ENCODE data around the gene GRAP.

GRAP gene

DNA sequence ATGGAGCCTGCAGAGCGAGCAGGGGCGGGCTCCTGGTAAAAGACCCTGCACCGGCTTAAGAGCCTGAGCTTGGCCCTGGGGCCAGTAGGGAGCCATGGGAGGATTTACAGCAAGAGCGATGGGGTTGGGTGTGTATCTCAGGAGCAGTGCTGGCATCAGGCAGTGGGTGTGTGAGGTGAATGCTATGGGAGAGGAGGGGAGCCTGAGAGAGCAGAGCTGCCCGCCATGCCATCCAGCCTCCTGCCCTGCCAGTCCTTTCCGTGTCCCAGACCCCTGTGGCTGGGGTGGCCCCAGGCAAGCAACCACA is 65.5 kb downstream of the GRAP start:
- no peak for DNase-seq

- DNase-seq, result no peak
Measured at GRCh38 chr17:18980682-18981334, 65.9 kb downstream of the GRAP start.

DNA sequence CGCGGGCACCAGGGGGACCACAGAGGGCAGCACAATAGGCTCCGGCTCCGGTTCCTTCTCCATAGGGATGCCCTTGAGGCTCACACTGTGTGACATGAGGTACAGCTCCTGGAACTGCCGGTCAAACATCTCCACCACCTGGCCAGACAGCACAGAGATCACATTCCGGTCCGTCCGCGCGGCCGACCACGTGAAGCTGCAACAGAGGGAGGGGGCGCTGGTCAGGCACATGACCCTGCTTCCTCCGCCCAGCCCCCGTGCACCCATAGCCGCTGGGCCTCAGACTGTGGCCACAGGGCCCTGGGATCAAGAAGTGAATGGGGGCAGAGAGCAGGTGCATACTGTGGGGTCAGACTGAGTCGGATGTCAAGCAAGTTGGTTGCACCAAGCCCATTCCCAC is 68.1 kb downstream of the GRAP start:
- DNase-seq, result no peak

DNA sequence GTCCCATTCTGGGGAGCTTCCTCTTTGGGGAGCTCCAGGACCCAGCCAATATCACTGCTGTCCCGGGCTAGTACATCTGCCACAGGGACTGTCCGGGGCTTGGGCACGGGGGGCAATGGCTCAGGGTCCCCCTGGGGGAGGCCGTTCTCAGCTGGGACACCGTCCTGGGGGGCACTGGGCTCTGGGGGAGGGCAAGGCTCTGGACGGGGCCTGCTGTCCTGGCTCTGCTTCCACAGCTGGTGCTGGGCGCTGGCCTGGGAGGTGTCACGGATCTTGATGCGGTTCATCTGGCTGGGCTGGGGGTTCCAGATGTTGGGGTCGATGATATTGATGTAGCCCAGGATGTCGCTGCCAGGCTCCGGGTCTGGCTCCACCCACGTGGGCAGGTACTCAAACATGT is 68.7 kb downstream of the GRAP start:
- DNase-seq, result no peak

DNA sequence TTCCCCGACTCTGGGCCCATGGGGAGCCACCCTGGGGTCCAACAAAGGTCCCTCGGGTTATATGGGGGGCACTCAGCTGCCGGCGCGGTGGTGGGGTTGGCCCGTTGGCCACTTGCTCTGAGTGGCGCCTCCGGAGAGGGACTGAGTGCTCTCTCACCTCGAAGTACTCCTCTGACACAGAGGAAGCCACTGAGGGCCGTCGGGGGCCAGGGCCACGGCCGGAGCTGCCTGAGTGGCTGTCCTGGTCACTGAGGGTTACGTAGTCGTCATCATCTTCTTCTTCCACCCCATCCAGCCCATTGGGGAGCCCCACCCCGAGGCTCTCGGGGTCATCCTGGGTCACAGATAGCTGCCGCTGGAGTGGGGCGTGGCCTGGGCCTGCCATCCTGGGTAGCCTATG is 69.1 kb downstream of the GRAP start:
- DNase-seq, result no peak

DNA sequence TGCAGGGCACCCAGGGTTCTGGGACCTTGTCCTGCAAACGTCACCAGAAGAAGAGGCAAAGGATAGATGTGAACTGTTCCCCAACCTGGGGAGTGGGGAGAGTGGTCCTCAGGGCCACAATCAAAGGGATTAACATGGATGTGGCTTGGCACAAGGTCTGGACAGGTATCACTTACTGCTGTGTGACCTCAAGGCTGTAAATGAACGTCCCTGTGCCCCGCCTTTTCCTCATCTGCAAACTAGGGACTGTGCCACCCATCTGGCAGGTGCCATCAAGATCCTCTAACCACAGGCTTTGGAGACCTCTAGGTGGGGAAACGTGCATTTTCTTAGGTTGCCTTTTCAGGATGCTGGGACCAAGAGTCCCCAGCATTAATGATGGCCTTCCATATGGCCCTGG is 69.7 kb downstream of the GRAP start:
- no peak for DNase-seq

GRCh38 chr17:18976201-18976600 is 70.6 kb downstream of the GRAP start:
- no peak for DNase-seq

GRCh38 chr17:18975597-18975996 is 71.2 kb downstream of the GRAP start:
- DNase-seq, result no peak

DNA sequence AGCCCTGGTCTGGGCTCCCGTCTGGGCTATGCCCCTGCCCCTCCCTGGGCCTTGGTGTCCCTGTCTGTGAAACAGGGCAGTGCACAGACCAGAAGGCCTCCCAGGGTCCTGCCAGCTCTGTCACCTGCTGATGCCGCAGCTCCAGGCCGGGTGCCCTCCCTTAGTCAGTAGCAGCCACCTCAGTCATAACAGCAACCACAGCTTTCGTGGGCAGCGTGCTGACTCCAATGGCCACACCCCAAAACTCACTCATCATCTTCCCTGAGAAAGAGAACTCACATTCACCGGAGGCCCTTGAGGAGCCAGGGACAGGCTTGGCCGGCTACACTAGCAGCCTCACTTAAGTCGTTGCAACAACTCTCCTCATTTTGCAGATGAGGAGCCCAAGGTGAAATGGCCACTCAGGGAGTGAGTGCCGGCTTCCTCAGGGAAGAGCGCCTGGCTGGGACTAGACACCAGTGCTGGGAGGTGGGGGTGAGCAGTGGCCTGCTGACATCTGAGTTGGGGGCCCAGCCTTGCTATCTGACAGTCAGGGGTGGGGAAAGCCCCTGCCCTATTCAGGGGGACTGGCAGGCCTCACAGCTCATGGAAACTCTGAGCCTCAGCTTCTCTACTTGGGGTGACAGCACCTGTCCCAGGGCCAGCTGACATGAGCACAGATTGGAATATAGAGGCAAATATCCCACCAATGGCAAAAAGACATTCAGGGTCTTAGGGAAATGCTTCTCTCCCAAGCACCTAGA is 72.2 kb downstream of the GRAP start:
- no peak for DNase-seq

DNA sequence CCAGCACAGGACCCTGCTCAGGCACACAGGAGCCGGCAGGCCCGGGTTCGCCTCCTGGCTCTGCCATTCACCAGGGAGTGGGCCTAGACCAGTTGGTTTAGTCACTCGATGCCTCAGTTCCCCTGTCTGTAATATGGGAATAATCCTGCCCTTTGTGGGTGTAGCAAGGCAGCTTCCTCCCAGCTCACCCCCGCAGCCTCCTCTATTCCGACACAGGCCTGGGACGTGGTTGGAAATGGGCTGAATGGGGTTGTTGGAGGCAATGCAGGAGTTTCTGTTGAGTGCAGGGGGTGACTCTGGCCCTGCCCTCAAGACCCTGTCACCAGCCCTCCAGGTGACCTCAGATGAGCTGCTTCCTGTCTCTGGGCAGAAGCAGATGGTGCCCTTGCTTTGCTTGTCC is 75.0 kb downstream of the GRAP start:
- no peak for DNase-seq

Measured in CD4-positive, alpha-beta T cell treated with Interleukin-12 subunit alpha and Interleukin-12 subunit beta, for 1 hour (primary cell).